Muscle layer of colon (tissue), 2 donors: ENCODE data around the gene AHR.

Experiments used
- H3K27ac ChIP-seq: one replicate; pipeline ENCODE4 v1.7.0; 2013; ENCODE audit warnings: low read depth, mild to moderate bottlenecking, low read length, moderate library complexity
- H3K27me3 ChIP-seq, 2 donors: one replicate each; pipeline ENCODE4 v1.7.0; 2013; ENCODE audit warnings: low read length in 2 of 2, mild to moderate bottlenecking in 2 of 2; ENCODE audit not compliant: insufficient read depth in 2 of 2, control insufficient read depth in 1 of 2
- H3K36me3 ChIP-seq: one replicate; pipeline ENCODE4 v1.7.0; 2013; ENCODE audit warnings: mild to moderate bottlenecking, low read length; ENCODE audit not compliant: insufficient read depth
- H3K4me1 ChIP-seq: one replicate; pipeline ENCODE4 v1.7.0; 2013; ENCODE audit warnings: mild to moderate bottlenecking, low read length; ENCODE audit not compliant: insufficient read depth
- H3K4me3 ChIP-seq, 2 donors: one replicate each; pipeline ENCODE4 v1.7.0; 2013; ENCODE audit warnings: low read length in 2 of 2, low read depth in 1 of 2, mild to moderate bottlenecking in 1 of 2, moderate library complexity in 1 of 2
- H3K9ac ChIP-seq: one replicate; pipeline ENCODE4 v1.7.0; 2013; ENCODE audit warnings: low read length
- H3K9me3 ChIP-seq: one replicate; pipeline ENCODE4 v1.7.0; 2013; ENCODE audit warnings: mild to moderate bottlenecking, low read length
- donor health status: abdominal sarcoma.
- donor health status: Adenocarcinoma of cecum.

AHR gene

DNA sequence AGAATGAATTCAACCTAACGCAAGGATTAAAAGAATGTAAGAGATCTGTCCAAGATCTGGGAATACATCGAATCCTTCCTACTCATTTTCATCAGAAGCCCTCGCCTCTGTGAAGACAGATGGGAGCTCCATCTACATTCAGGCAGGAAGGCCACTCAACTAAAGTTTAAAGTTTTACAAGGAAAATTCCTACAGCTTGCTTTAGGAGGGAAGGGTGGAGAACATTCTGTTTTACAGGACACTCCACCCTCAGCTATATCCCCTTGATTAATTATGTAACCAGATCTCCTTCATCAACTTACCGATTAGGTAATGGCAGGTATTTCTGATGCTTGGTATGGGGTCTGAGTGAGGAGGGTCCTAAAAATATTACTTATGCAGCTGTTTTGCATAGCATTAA is 5.6 kb upstream of the AHR start:
- no peak overlapping the region for H3K9ac ChIP-seq
- H3K9me3 ChIP-seq = no peaks in the 10 kb centered on the region
- H3K4me1 ChIP-seq = peaks cover 16% of the 10 kb centered on the region
- no peak overlapping the region for H3K27ac ChIP-seq
- H3K27me3 ChIP-seq = no peaks in the 10 kb centered on the region
- no peaks in the 10 kb centered on the region for H3K36me3 ChIP-seq
- H3K4me3 ChIP-seq = no peak overlapping the region

GRCh38 chr7:17293481-17293880 is 5.0 kb upstream of the AHR start:
- Histone ChIP-seq H3K27ac (no peak overlapping the region), H3K9me3 (no peaks in the 10 kb centered on the region), H3K4me1 (peaks cover 10% of the 10 kb centered on the region), H3K27me3 (no peaks in the 10 kb centered on the region), H3K36me3 (no peaks in the 10 kb centered on the region), H3K4me3 (no peak overlapping the region), H3K9ac (no peak overlapping the region)

DNA sequence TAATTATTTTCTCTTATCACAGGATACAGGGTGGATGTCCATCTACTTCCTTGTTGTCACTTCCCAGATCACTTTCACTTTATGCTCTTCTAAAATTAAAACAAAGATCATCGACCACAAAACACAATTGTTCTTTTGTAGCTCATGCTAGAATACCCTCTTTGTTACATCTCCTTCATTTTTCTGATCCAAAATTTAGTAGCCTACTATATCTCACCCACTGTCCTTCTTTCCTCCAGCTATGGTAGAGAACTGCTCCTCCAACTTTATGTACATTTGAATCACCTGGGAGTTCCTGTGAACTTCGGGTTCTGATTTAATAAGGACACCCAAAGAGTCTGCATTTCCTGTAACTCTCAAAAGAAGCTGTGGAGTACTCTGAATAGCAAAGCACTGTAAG is 1.2 kb upstream of the AHR start:
- H3K4me1 ChIP-seq = no peaks in the 10 kb centered on the region
- no peaks in the 10 kb centered on the region for H3K36me3 ChIP-seq
- no peaks in the 10 kb centered on the region for H3K27me3 ChIP-seq
- H3K9ac ChIP-seq = no peak overlapping the region
- H3K27ac ChIP-seq = no peak overlapping the region
- H3K9me3 ChIP-seq = no peaks in the 10 kb centered on the region
- H3K4me3 ChIP-seq = no peak overlapping the region

GRCh38 chr7:17298840-17299482 is 509 bp downstream of the AHR start:
- no peaks in the 10 kb centered on the region for H3K27me3 ChIP-seq
- no peaks in the 10 kb centered on the region for H3K9me3 ChIP-seq
- H3K4me3 ChIP-seq = peak overlapping the region; percentile 69 to 98
- peak overlapping the region; percentile 55 for H3K9ac ChIP-seq
- H3K36me3 ChIP-seq = no peaks in the 10 kb centered on the region
- peak overlapping the region; percentile 92 for H3K27ac ChIP-seq
- no peaks in the 10 kb centered on the region for H3K4me1 ChIP-seq

DNA sequence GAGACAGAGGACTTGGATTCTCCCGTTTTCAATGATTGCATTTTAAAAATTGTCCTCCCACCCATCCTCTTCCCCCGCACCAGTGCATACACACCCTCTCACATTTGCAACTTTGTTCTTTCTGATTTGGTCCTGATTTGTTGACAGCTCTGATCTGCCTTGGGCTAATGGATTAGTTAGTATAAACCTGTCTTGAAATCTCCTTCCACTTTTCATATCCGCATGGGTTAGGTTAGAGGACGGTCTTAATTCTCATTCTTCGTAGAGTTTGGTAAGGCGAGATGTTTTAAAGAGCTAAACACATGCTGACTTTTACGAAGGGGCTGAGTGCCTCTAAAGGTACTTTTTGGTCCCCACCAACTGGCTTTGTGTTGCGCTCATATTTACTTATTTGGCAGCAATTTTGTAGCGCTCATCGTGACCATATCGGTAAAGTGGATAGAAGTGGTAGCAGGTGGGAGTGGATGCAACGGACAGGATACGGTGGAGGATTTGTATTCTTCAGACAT is 1.1 kb downstream of the AHR start:
- Histone ChIP-seq H3K36me3 (no peaks in the 10 kb centered on the region), H3K4me1 (peaks cover under 1% of the 10 kb centered on the region), H3K9me3 (no peaks in the 10 kb centered on the region), H3K4me3 (peak overlapping the region; percentile 69 to 98), H3K27ac (peak overlapping the region; percentile 92), H3K27me3 (no peaks in the 10 kb centered on the region), H3K9ac (peak overlapping the region; percentile 55)

- H3K4me3 ChIP-seq = peak overlapping the region; percentile 69 to 98
- no peaks in the 10 kb centered on the region for H3K36me3 ChIP-seq
- H3K9me3 ChIP-seq = no peaks in the 10 kb centered on the region
- peak overlapping the region; percentile 55 for H3K9ac ChIP-seq
- H3K27ac ChIP-seq = peak overlapping the region; percentile 92
- H3K27me3 ChIP-seq = no peaks in the 10 kb centered on the region
- peaks cover 5% of the 10 kb centered on the region for H3K4me1 ChIP-seq
Measured at GRCh38 chr7:17300012-17300411, 1.6 kb downstream of the AHR start.

- Histone ChIP-seq H3K4me1 (peaks cover 9% of the 10 kb centered on the region), H3K9ac (no peak overlapping the region), H3K36me3 (no peaks in the 10 kb centered on the region), H3K9me3 (no peaks in the 10 kb centered on the region), H3K27me3 (no peaks in the 10 kb centered on the region), H3K27ac (no peak overlapping the region), H3K4me3 (peak overlapping the region in 1 of 2 donors; percentile 69)
Measured at GRCh38 chr7:17300437-17300836, 2.0 kb downstream of the AHR start.

GRCh38 chr7:17301471-17302456 is 3.3 kb downstream of the AHR start:
- Histone ChIP-seq H3K27me3 (no peaks in the 10 kb centered on the region), H3K4me1 (peaks cover 22% of the 10 kb centered on the region), H3K9ac (no peak overlapping the region), H3K36me3 (no peaks in the 10 kb centered on the region), H3K27ac (no peak overlapping the region), H3K9me3 (no peaks in the 10 kb centered on the region), H3K4me3 (no peak overlapping the region)

DNA sequence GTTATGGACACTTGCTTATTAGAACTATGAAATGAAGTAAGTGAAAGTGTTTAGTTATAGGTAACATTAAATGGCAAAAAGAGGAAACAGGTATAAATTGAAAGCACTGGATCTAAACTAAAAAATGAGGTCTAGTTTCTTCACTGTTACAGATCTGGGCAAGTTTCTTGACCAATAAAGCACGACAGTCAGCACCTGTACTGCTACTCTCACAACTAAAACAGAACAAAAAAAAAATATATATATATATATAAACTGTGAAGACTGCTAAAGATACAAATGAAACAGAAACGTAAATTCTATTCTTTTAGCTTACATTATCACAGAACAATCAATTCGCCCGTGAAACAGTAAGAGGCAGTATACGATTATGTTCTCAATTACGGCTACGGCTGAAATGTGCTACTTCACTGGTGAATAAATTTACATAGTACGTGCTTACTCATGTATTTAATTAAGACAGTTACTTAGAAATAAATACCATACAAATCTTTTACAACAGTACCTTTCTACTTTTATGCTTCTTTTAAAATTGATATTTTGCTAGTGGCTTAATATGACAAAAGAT is 4.2 kb downstream of the AHR start:
- peaks cover 31% of the 10 kb centered on the region for H3K4me1 ChIP-seq
- no peaks in the 10 kb centered on the region for H3K36me3 ChIP-seq
- H3K27me3 ChIP-seq = no peaks in the 10 kb centered on the region
- H3K4me3 ChIP-seq = no peak overlapping the region
- no peak overlapping the region for H3K27ac ChIP-seq
- no peak overlapping the region for H3K9ac ChIP-seq
- H3K9me3 ChIP-seq = no peaks in the 10 kb centered on the region

DNA sequence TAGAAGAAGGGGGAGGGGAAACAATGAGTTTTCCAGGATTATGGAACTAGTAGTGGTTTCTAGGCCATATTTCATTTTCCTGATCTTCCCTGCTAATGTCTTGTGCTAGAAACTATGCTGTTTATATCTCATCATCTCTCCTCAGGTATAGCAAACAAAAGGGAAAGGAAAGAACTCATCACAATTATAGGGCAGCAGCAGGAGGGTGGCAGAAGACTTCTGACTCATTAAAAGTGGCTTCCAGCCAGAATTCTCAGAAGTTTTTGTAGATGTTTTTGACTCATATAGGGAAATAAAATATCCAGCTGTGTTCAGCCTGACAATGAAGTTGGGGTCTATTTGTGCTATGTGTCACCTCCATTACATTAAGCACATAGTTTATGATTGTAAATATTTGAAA is 6.5 kb downstream of the AHR start:
- Histone ChIP-seq H3K9me3 (no peaks in the 10 kb centered on the region), H3K9ac (no peak overlapping the region), H3K27me3 (no peaks in the 10 kb centered on the region), H3K4me1 (peaks cover 41% of the 10 kb centered on the region), H3K27ac (no peak overlapping the region), H3K36me3 (no peaks in the 10 kb centered on the region), H3K4me3 (peak overlapping the region in 1 of 2 donors; percentile 9)

GRCh38 chr7:17305387-17306171 is 7.1 kb downstream of the AHR start:
- Histone ChIP-seq H3K9ac (no peak overlapping the region), H3K9me3 (no peaks in the 10 kb centered on the region), H3K27me3 (no peaks in the 10 kb centered on the region), H3K27ac (no peak overlapping the region), H3K4me1 (peaks cover 41% of the 10 kb centered on the region), H3K4me3 (no peak overlapping the region), H3K36me3 (no peaks in the 10 kb centered on the region)
